GM12865 (cell line): ENCODE data around the gene ROBO1.

ENCODE experiments used
- DNase-seq: peaks from one replicate; pipeline ENCODE4 v3.0.0; 2010; ENCODE audit warnings: low read depth
- H3K4me3 ChIP-seq: 2 replicates; pipeline ENCODE4 v1.5.1; 2011; ENCODE audit warnings: mild to moderate bottlenecking, low read depth, low read length, control low read depth
- CTCF ChIP-seq: IDR thresholded peaks from 2 replicates; pipeline ENCODE4 v1.5.1; 2011; ENCODE audit warnings: low read length, control low read depth, low read depth, inconsistent platforms; ENCODE audit not compliant: insufficient read depth; ENCODE audit errors: missing control alignments

The ROBO1 gene

GRCh38 chr3:79056498-79056897, 711.3 kb downstream of the ROBO1 start:
- H3K4me3 ChIP-seq: no peak overlapping the region
- no peak for DNase-seq
- TF ChIP-seq CTCF: no peak

GRCh38 chr3:79052054-79052681, 715.6 kb downstream of the ROBO1 start:
- no peak for DNase-seq
- no peak for TF ChIP-seq CTCF
- no peak overlapping the region for H3K4me3 ChIP-seq

- DNase-seq: no peak
- H3K4me3 ChIP-seq: no peak overlapping the region
- TF ChIP-seq CTCF: no peak
Measured at GRCh38 chr3:79047581-79047980, 720.2 kb downstream of the ROBO1 start.

- TF ChIP-seq CTCF: no peak
- no peak for DNase-seq
- H3K4me3 ChIP-seq: no peak overlapping the region
Measured at GRCh38 chr3:79041621-79042020, 726.2 kb downstream of the ROBO1 start.

GRCh38 chr3:79040701-79041100, 727.1 kb downstream of the ROBO1 start:
- no peak for TF ChIP-seq CTCF

GRCh38 chr3:79040091-79040490, 727.7 kb downstream of the ROBO1 start:
- no peak for DNase-seq
- no peak for TF ChIP-seq CTCF
- H3K4me3 ChIP-seq: no peak overlapping the region

More at GRCh38 chr3:79040701-79041100, 727.1 kb downstream of the ROBO1 start:
- no peak overlapping the region for H3K4me3 ChIP-seq
- no peak for DNase-seq

GRCh38 chr3:79039192-79039591, 728.6 kb downstream of the ROBO1 start:
- TF ChIP-seq CTCF: no peak
- DNase-seq: no peak
- H3K4me3 ChIP-seq: no peak overlapping the region
